AG04449 (cell line): Measurements from ENCODE around the gene NCOA3.
"Not testable (repeated sequence)": the region's sequence is repeated elsewhere in the genome, so short reads cannot be mapped to it uniquely, and the experiment has no call there.

Experiments used
- CTCF ChIA-PET: fragments of 350-600 bp; formaldehyde crosslinking; extraction: SDS; loops from one replicate; lab custom pipeline; 2021; ENCODE audit warnings: antibody characterized with exemption; lab: Yijun Ruan, JAX
- POLR2A ChIA-PET: fragments of 400-600, 350-600 bp; formaldehyde crosslinking; extraction: SDS; loops from one replicate; lab custom pipeline; 2020; ENCODE audit warnings: antibody characterized with exemption, inconsistent platforms; lab: Yijun Ruan, JAX
- DNase-seq: peaks from one replicate; pipeline ENCODE4 v3.0.0-alpha.2; 2010; ENCODE audit warnings: low read depth, low spot score
- H3K4me3 ChIP-seq: 2 replicates; pipeline ENCODE4 v1.5.1; 2011; ENCODE audit warnings: low read depth, mild to moderate bottlenecking, control low read depth, low read length
- TF ChIP-seq, protein P1 (sequence below): IDR thresholded peaks from one replicate; pipeline ENCODE4 v1.5.1; 2011; ENCODE audit warnings: mild to moderate bottlenecking, moderate library complexity, low read length, control low read depth, inconsistent platforms; ENCODE audit not compliant: insufficient read depth; ENCODE audit errors: missing control alignments

NCOA3 gene

DNA sequence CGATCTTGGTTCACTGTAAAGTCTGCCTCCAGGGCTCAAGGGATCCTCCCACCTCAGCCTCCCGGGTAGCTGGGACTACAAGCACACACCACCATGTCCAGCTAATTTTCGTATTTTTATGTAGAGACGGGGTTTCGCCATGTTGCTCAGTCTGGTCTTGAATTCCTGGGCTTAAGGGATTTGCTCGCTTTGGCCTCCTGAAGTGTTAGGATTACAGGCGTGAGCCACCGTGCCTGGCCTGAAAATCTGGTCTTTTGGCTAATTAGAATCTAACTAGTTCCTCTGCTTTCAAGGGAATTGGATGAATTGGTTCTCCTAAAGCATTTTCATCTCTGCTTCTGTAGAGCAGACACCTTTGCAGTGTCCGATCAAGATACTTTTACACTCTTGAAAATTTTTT lies 51.3 kb downstream of the NCOA3 start:
- TF ChIP-seq, protein P1, sequence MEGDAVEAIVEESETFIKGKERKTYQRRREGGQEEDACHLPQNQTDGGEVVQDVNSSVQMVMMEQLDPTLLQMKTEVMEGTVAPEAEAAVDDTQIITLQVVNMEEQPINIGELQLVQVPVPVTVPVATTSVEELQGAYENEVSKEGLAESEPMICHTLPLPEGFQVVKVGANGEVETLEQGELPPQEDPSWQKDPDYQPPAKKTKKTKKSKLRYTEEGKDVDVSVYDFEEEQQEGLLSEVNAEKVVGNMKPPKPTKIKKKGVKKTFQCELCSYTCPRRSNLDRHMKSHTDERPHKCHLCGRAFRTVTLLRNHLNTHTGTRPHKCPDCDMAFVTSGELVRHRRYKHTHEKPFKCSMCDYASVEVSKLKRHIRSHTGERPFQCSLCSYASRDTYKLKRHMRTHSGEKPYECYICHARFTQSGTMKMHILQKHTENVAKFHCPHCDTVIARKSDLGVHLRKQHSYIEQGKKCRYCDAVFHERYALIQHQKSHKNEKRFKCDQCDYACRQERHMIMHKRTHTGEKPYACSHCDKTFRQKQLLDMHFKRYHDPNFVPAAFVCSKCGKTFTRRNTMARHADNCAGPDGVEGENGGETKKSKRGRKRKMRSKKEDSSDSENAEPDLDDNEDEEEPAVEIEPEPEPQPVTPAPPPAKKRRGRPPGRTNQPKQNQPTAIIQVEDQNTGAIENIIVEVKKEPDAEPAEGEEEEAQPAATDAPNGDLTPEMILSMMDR: no peak
- ChIA-PET CTCF (interaction anchor here (0.8 kb wide), 1 partner anchor 347 kb away, joined by 3 read pairs; no protein-coding TSS in a partner anchor), POLR2A (no interaction called here)
- no peak for DNase-seq
- H3K4me3 ChIP-seq: no peak overlapping the region

- POLR2A ChIA-PET, CTCF ChIA-PET, DNase-seq, H3K4me3 ChIP-seq: not testable (repeated sequence)
Observed at GRCh38 chr20:47553594-47554235, 52.0 kb downstream of the NCOA3 start.

DNA sequence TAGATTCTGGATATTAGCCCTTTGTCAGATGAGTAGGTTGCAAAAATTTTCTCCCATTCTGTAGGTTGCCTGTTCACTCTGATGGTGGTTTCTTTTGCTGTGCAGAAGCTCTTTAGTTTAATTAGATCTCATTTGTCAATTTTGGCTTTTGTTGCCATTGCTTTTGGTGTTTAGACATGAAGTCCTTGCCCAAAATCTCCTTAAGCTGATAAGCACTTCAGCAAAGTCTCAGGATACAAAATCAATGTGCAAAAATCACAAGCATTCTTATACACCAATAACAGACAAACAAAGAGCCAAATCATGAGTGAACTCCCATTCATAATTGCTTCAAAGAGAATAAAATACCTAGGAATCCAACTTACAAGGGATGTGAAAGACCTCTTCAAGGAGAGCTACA lies 52.6 kb downstream of the NCOA3 start:
- DNase-seq, CTCF ChIA-PET, H3K4me3 ChIP-seq, POLR2A ChIA-PET: not testable (repeated sequence)

DNA sequence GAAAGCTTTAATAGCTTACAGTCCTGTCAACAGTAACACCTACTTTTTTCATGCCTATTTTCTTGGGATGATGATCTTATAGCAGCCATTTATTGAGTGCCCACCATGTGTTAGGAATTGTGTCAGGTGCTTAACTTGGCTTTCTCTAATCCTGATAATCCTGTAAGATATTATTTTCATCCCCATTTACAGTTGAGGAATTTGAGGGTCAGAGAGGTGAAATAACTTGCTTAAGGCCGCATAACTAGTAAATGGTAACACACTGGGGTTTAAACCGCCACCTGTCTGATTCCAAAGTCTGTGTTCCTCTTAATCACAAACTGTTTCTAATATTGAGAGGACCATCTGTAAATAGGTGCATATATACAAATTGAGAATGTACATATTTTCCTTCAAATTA lies 55.5 kb downstream of the NCOA3 start:
- H3K4me3 ChIP-seq: no peak overlapping the region
- TF ChIP-seq, protein P1: no peak
- ChIA-PET POLR2A (no interaction called here), CTCF (no interaction called here)
- DNase-seq: no peak

- DNase-seq: no peak
- ChIA-PET CTCF (no interaction called here), POLR2A (interaction anchor here (0.6 kb wide), 1 partner anchor 105 kb away, joined by 3 read pairs; no protein-coding TSS in a partner anchor)
- H3K4me3 ChIP-seq: no peak overlapping the region
- TF ChIP-seq, protein P1: no peak
Observed at GRCh38 chr20:47557791-47558190, 56.1 kb downstream of the NCOA3 start.

DNA sequence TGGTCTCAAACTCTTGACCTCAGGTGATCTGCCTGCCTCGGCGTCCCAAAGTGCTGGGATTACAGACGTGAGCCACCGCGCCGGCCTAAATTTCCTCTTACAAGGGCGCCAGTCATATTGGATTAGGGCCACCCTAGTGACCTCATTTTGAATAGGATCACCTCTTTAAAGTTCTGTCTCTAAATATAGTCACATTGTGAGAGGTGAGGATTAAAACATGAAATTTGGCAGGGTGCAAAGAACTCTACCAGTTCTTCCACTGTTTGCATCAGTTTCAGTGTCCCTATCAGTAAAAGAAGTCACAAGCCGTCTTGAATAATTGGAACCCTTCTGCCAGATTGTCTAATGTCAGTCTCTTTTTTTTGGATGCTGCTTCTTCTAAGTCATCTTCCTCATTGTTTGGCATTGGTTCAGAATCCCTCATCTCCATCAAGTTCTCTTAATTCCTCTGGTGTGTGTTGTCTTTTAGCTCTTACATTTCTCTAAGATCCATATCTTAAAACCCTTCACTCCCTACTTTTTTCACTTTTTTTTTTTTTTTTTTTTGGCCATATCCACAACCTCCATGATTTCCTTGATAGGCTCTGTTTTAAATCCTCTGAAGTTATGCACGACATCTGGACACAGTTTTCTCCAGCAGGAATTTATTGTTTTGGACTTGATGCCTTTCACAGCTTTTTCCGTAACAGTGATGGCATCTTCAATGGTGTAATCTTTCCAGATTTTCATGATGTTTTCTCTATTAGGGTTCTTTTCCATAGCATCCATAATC lies 56.8 kb downstream of the NCOA3 start:
- ChIA-PET POLR2A (interaction anchor here (0.6 kb wide), 1 partner anchor 106 kb away, joined by 3 read pairs; no protein-coding TSS in a partner anchor), CTCF (no interaction called here)
- H3K4me3 ChIP-seq: no peak overlapping the region
- DNase-seq: no peak
- TF ChIP-seq, protein P1: no peak

GRCh38 chr20:47559141-47559540 lies 57.5 kb downstream of the NCOA3 start:
- ChIA-PET CTCF (no interaction called here), POLR2A (no interaction called here)
- no peak for DNase-seq
- H3K4me3 ChIP-seq: no peak overlapping the region
- TF ChIP-seq, protein P1: no peak
